Fibroblast of lung (primary cell): ENCODE results near the gene UQCC2.

Source experiments
- EZH2 ChIP-seq: IDR thresholded peaks from 2 replicates; pipeline ENCODE4 v1.5.1; 2012; ENCODE audit warnings: low read length, control low read depth, mild to moderate bottlenecking; ENCODE audit errors: missing control alignments
- TF ChIP-seq, protein P1 (sequence below), 2 donors: IDR thresholded peaks in 1 of 2; conservative IDR thresholded peaks in 1 of 2; 1 replicate in 1 of 2; 2 replicates in 1 of 2; pipeline ENCODE4 v1.5.1; 2011 to 2012; ENCODE audit warnings: low read length in 2 of 2, control low read depth in 1 of 2, inconsistent platforms in 1 of 2, low read depth in 1 of 2, mild to moderate bottlenecking in 1 of 2

DNA sequence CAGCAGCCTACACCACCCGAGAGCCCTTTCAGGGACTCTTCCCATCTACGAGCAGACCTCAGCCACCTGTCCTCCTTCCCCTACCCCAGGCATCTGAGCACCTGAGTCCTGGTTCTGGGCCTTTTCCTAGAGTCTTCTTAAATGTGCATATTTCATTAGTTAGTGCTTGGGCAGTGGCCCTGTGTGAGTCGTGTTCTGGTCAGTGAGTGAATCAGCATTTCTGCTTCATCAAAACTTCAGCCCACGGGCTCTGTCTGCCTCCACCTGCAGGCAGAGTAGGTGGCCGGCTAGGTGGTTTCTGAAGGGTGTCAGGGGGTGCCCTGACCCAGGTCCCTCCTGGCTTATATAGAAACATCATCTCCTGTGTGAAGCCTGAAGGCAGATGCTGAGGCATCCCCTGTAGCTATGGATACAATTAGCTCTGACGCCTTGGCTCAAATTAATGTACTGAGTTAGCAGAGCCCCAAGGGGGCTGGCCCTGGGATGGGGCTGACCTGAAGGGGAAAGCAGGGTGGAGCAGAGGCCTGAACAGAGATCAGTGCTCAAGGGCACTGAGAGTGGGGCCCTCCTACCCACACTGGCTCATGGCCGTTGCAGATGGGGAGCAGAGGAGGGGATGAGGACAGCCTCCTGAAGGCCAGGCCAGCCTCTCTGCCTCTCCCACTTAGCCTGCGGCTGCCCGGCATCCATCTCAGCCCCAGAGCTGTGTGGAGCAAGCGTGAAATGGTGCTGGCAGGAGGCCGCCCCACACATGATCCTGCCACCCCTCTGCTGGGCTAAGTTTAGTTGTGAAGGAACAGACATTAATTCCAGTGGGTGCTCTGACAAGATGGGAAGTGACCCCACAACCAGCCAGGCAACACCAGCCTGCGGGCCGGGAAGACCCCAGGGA lies 21.6 kb upstream of the UQCC2 start:
- TF ChIP-seq, protein P1, sequence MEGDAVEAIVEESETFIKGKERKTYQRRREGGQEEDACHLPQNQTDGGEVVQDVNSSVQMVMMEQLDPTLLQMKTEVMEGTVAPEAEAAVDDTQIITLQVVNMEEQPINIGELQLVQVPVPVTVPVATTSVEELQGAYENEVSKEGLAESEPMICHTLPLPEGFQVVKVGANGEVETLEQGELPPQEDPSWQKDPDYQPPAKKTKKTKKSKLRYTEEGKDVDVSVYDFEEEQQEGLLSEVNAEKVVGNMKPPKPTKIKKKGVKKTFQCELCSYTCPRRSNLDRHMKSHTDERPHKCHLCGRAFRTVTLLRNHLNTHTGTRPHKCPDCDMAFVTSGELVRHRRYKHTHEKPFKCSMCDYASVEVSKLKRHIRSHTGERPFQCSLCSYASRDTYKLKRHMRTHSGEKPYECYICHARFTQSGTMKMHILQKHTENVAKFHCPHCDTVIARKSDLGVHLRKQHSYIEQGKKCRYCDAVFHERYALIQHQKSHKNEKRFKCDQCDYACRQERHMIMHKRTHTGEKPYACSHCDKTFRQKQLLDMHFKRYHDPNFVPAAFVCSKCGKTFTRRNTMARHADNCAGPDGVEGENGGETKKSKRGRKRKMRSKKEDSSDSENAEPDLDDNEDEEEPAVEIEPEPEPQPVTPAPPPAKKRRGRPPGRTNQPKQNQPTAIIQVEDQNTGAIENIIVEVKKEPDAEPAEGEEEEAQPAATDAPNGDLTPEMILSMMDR (conservative IDR thresholded peaks at IDR 0.05 in 1 of 2, IDR thresholded peaks at IDR 0.05 in 1 of 2; ENCODE audit: low read depth in 1 of 2, low read length in 2 of 2): no peak
- TF ChIP-seq EZH2: no peak
